Lower lobe of right lung (tissue), 2 donors: ENCODE results near the gene NOVA1. TPM values are rescaled to one million over a fixed set of nuclear protein-coding genes. Genes with fewer than 3 reads are reported as not detected.

Experiments used
- ATAC-seq, 2 donors: fragments of 200-7000 bp; cut with Tn5 transposase; one replicate each; pipeline ENCODE4 v1.9.1; 2020 to 2022; ENCODE audit warnings: mild to moderate bottlenecking in 2 of 2, moderate library complexity in 2 of 2
- DNase-seq: peaks from one replicate; pipeline ENCODE4 v3.0.0-alpha.2; 2020
- H3K27ac ChIP-seq: fragments of 200-600 bp; one replicate; pipeline ENCODE4 v1.8.0; 2022
- H3K27me3 ChIP-seq: fragments of 200-600 bp; one replicate; pipeline ENCODE4 v1.8.0; 2022; ENCODE audit warnings: low read depth
- H3K36me3 ChIP-seq: fragments of 200-600 bp; one replicate; pipeline ENCODE4 v1.8.0; 2022; ENCODE audit warnings: mild to moderate bottlenecking
- H3K4me1 ChIP-seq: fragments of 200-600 bp; one replicate; pipeline ENCODE4 v1.8.0; 2022
- H3K4me3 ChIP-seq: fragments of 200-600 bp; one replicate; pipeline ENCODE4 v1.8.0; 2022; ENCODE audit warnings: mild to moderate bottlenecking
- H3K9me3 ChIP-seq: fragments of 200-600 bp; one replicate; pipeline ENCODE4 v1.8.0; 2022
- CTCF ChIP-seq: fragments of 200-600 bp; IDR thresholded peaks from one replicate; pipeline ENCODE4 v1.8.0; 2022; ENCODE audit warnings: antibody characterized with exemption, mild to moderate bottlenecking
- intact Hi-C: fragments of 100-400 bp; cut with DNase I; formaldehyde crosslinking; loops from one replicate; pipeline ENCODE4 v1.11.0; 2022
- total RNA-seq: library from RNA; stranded (reverse); fragmentation: NEBNext Ultra II Directional; extraction: Animal tissue kit (Norgen Biotek cat#: 25700); gene quantifications from one replicate; pipeline ENCODE4 v1.2.1, GENCODE V29; 2021
- donor health status: DM: no; HTN: yes; CAD: no; lungs with severe emphysema.

NOVA1 gene
- total RNA-seq, 1 donor from 2014 or later: 3.4 TPM

DNA sequence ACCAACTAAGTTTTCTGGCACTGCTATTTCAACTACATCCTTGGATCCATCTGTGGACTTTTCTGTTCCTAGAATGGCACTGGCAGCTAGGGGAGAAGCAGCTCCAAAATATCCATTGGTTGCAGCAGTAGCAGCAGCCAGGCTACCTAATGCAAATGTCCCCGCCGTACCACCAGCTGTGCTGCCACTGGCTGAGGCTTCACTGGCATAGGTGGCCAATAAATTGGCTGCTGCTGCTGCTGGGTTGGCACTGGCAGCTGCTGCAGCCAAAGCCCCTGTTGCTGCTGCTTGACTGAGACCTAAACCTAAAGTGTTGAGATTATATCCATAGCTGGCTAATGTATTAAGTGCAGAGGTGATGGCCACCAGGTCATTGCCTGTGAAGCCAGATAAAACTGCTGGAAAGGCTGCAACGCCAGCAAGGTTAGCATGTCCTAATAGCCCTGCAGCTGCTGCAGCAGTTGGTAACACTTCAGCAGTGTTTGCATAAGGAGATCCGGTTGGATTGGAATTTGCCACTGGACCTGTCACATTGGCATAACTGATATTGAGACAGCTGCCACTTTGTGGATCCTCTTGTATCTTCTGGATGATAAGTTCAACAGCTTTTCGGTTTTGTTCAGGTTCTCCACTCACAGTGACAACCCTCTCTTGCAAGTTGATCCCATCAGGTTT is 149.5 kb downstream of the NOVA1 start:
- no peak for ATAC-seq
- Histone ChIP-seq H3K27me3 (no peaks in the 10 kb centered on the region), H3K27ac (no peak overlapping the region), H3K9me3 (no peaks in the 10 kb centered on the region), H3K4me3 (no peak overlapping the region), H3K4me1 (no peaks in the 10 kb centered on the region), H3K36me3 (no peaks in the 10 kb centered on the region)
- TF ChIP-seq CTCF: no peak
- intact Hi-C loops: no loop called here
- DNase-seq: no peak

DNA sequence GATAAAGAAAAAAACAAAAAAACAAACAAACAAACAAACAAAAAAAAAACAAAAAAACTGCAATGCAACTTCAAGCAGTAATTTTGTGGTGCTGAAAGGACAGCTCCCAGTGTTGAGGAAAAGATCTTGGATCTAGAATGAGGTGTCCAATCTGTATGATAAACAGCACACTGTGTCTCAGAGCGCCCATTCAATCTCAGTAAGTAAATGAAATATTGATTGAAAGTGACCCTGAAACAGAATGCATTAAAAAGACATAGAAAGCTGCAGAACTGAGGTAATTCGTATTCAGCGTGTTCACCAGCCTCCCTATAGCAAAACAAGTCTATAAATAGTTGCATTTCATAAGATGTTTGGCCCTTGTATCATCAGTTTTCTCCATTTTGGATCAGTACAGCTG is 153.0 kb downstream of the NOVA1 start:
- no peak for TF ChIP-seq CTCF
- no peaks in the 10 kb centered on the region for H3K4me1 ChIP-seq
- no peaks in the 10 kb centered on the region for H3K9me3 ChIP-seq
- DNase-seq: no peak
- H3K27me3 ChIP-seq: no peaks in the 10 kb centered on the region
- no peak overlapping the region for H3K27ac ChIP-seq
- H3K4me3 ChIP-seq: no peak overlapping the region
- no peak for ATAC-seq
- no peaks in the 10 kb centered on the region for H3K36me3 ChIP-seq
- intact Hi-C loops: no loop called here

- intact Hi-C loops: no loop called here
- Histone ChIP-seq H3K27ac (no peak overlapping the region), H3K9me3 (no peaks in the 10 kb centered on the region), H3K4me1 (no peaks in the 10 kb centered on the region), H3K4me3 (no peak overlapping the region), H3K27me3 (no peaks in the 10 kb centered on the region), H3K36me3 (no peaks in the 10 kb centered on the region)
- no peak for ATAC-seq
- no peak for TF ChIP-seq CTCF
- DNase-seq: no peak
Measured at GRCh38 chr14:26443654-26444053, 154.2 kb downstream of the NOVA1 start.

GRCh38 chr14:26429205-26429604 is 168.6 kb downstream of the NOVA1 start:
- H3K27ac ChIP-seq: no peak overlapping the region
- no peaks in the 10 kb centered on the region for H3K4me1 ChIP-seq
- DNase-seq: no peak
- H3K9me3 ChIP-seq: no peaks in the 10 kb centered on the region
- intact Hi-C loops: no loop called here
- H3K27me3 ChIP-seq: no peaks in the 10 kb centered on the region
- H3K4me3 ChIP-seq: no peak overlapping the region
- H3K36me3 ChIP-seq: no peaks in the 10 kb centered on the region
- no peak for ATAC-seq
- TF ChIP-seq CTCF: no peak

DNA sequence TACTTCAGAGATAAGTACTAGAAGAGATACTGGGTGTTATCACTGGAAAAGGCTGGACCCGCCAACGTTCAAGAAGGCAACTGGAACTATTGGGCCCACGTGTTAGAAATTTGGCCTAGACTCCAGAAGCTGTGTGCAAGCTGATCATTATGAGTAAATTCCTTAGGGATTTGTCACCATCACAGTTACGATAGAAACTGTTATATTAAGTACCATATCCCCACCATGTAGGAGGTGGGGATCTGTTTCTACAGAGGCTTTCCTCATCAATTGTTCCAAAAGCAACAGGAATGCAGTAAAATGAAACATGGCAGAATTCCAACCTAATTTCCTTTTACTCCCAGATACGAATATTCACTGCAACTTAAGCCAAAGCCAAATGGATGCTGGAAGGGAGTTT is 170.7 kb downstream of the NOVA1 start:
- intact Hi-C loops: no loop called here
- Histone ChIP-seq H3K27me3 (no peaks in the 10 kb centered on the region), H3K4me3 (no peak overlapping the region), H3K4me1 (no peaks in the 10 kb centered on the region), H3K27ac (no peak overlapping the region), H3K9me3 (no peaks in the 10 kb centered on the region), H3K36me3 (no peaks in the 10 kb centered on the region)
- DNase-seq: no peak
- no peak for ATAC-seq
- no peak for TF ChIP-seq CTCF
